Small intestine (tissue), 7 donors: ENCODE data around the gene MSRB1. TPM values are rescaled to one million over a fixed set of nuclear protein-coding genes. Genes with fewer than 3 reads are reported as not detected.
"Not testable (repeated sequence)": the region's sequence is repeated elsewhere in the genome, so short reads cannot be mapped to it uniquely, and the experiment has no call there.

ENCODE experiments used
- DNase-seq, 2 donors: peaks; one replicate each; pipeline versions ENCODE4 v3.0.0 to v3.0.0-alpha.2; 2013
- FAIRE-seq: peaks from 2 replicates; lab custom pipeline; 2012; peaks lifted over from hg19 to GRCh38; lab: Jason Lieb, UNC
- H3K27ac ChIP-seq, 3 donors: one replicate each; pipeline ENCODE4 v1.5.1; 2013; ENCODE audit warnings: low read length in 2 of 3, mild to moderate bottlenecking in 2 of 3, control low read depth in 1 of 3, inconsistent platforms in 1 of 3, low read depth in 1 of 3, moderate library complexity in 1 of 3
- H3K27me3 ChIP-seq, 3 donors: one replicate each; pipeline ENCODE4 v1.6.1; 2013; ENCODE audit warnings: low read length in 3 of 3, inconsistent platforms in 1 of 3; ENCODE audit not compliant: control insufficient read depth in 3 of 3, insufficient read depth in 3 of 3
- H3K36me3 ChIP-seq, 3 donors: one replicate each; pipeline ENCODE4 v1.6.1; 2013; ENCODE audit warnings: low read length in 3 of 3, inconsistent platforms in 1 of 3, low read depth in 1 of 3, mild to moderate bottlenecking in 1 of 3, moderate library complexity in 1 of 3; ENCODE audit not compliant: control insufficient read depth in 3 of 3, insufficient read depth in 2 of 3
- H3K4me1 ChIP-seq, 3 donors: one replicate each; pipeline ENCODE4 v1.6.1; 2013; ENCODE audit warnings: low read length in 2 of 3, inconsistent platforms in 1 of 3, low read depth in 1 of 3, mild to moderate bottlenecking in 1 of 3, moderate library complexity in 1 of 3; ENCODE audit not compliant: control insufficient read depth in 3 of 3, insufficient read depth in 2 of 3
- H3K4me3 ChIP-seq, 3 donors: one replicate each; pipeline ENCODE4 v1.5.1; 2013; ENCODE audit warnings: low read length in 3 of 3, control low read depth in 1 of 3, inconsistent platforms in 1 of 3, low read depth in 1 of 3, mild to moderate bottlenecking in 1 of 3, moderate library complexity in 1 of 3
- H3K9me3 ChIP-seq, 2 donors: one replicate each; pipeline ENCODE4 v1.6.1; 2013; ENCODE audit warnings: low read depth in 1 of 2, low read length in 1 of 2; ENCODE audit not compliant: control insufficient read depth in 2 of 2, insufficient read depth in 1 of 2
- WGBS, 3 donors: extraction: QIAGEN DNeasy Blood & Tissue Kit; methylation state at CpG; one replicate each; pipeline ENCODE4 v1.1.7; 2013; 5-methylcytosine and 5-hydroxymethylcytosine counted together
- polyA plus RNA-seq, 4 donors: library from polyadenylated mRNA; stranded (reverse) in 3 of 4; unstranded in 1 of 4; fragments of 200-250 nt in 3 of 4; fragments of 120-200 nt in 1 of 4; gene quantifications; one replicate each; pipeline versions ENCODE4 v1.2.1 to v1.2.3, GENCODE V29; 2013
- donor health status: healthy with polysubstance abuse.
- donor health status: control.
- donor health status: control.
- donor health status: Bipolar disorder and iron deficiency.
- donor health status: healthy.

Gene MSRB1
- polyA plus RNA-seq, 4 donors = 50.6 to 105 (median 62.0) TPM

GRCh38 chr16:1903845-1904840, 38.9 kb downstream of the MSRB1 start:
- FAIRE-seq (no peak), DNase-seq (peak in 1 of 2 donors; percentile 58)

GRCh38 chr16:1903220-1903574, 39.8 kb downstream of the MSRB1 start:
- FAIRE-seq = no peak
- DNase-seq = no peak
- Histone ChIP-seq H3K36me3 (no peaks in the 10 kb centered on the region), H3K27ac (no peak overlapping the region), H3K27me3 (no peaks in the 10 kb centered on the region), H3K4me3 (no peak overlapping the region), H3K9me3 (no peaks in the 10 kb centered on the region), H3K4me1 (peaks cover 0 to 20% (median 0%) of the 10 kb centered on the region in 3 donors)
- WGBS, 3 donors = 60 to 77% (median 70%) methylated on average over 13 of the region's 13 CpGs

More at GRCh38 chr16:1903845-1904840, 38.9 kb downstream of the MSRB1 start:
- no peak overlapping the region for H3K27ac ChIP-seq
- no peaks in the 10 kb centered on the region for H3K9me3 ChIP-seq
- H3K4me3 ChIP-seq = no peak overlapping the region
- H3K36me3 ChIP-seq = no peaks in the 10 kb centered on the region
- H3K4me1 ChIP-seq = peaks cover 0 to 20% (median 0%) of the 10 kb centered on the region in 3 donors
- no peaks in the 10 kb centered on the region for H3K27me3 ChIP-seq
- 61 to 69% (median 65%) methylated on average over 20 to 22 of the region's 22 CpGs for WGBS, 3 donors

- H3K27me3 ChIP-seq = no peaks in the 10 kb centered on the region
- H3K4me1 ChIP-seq = peaks cover 0 to 20% (median 0%) of the 10 kb centered on the region in 3 donors
- no peak overlapping the region for H3K27ac ChIP-seq
- WGBS, 3 donors = 77 to 91% (median 82%) methylated on average over 20 of the region's 20 CpGs
- DNase-seq (no peak), FAIRE-seq (no peak)
- no peak overlapping the region for H3K4me3 ChIP-seq
- no peaks in the 10 kb centered on the region for H3K36me3 ChIP-seq
- H3K9me3 ChIP-seq = no peaks in the 10 kb centered on the region
These were observed 40.3 kb downstream of the MSRB1 start for GRCh38 chr16:1902547-1903219.

- WGBS, 3 donors = 9 to 65% (median 47%) methylated on average over 9 of the region's 9 CpGs
- no peaks in the 10 kb centered on the region for H3K27me3 ChIP-seq
- H3K4me1 ChIP-seq = peaks cover 0 to 27% (median 0%) of the 10 kb centered on the region in 3 donors
- no peaks in the 10 kb centered on the region for H3K9me3 ChIP-seq
- H3K36me3 ChIP-seq = no peaks in the 10 kb centered on the region
- no peak overlapping the region for H3K27ac ChIP-seq
- H3K4me3 ChIP-seq = no peak overlapping the region
- DNase-seq (no peak), FAIRE-seq (no peak)
These were observed 42.6 kb downstream of the MSRB1 start for GRCh38 chr16:1900452-1900774.

- DNase-seq = peak; percentile 60 to 70
- no peak overlapping the region for H3K27ac ChIP-seq
- 49 to 75% (median 52%) methylated on average over 16 of the region's 16 CpGs for whole genome bisulfite sequencing, 3 donors
These were observed 43.2 kb downstream of the MSRB1 start for GRCh38 chr16:1899641-1900451.

GRCh38 chr16:1897692-1898091, 45.3 kb downstream of the MSRB1 start:
- not testable (repeated sequence) for H3K27ac ChIP-seq, H3K4me3 ChIP-seq, H3K9me3 ChIP-seq, FAIRE-seq, H3K36me3 ChIP-seq, H3K27me3 ChIP-seq, DNase-seq
- 73 to 88% (median 84%) methylated on average over 2 of the region's 2 CpGs for WGBS, 3 donors
- H3K4me1 ChIP-seq = peaks cover 0 to 33% (median 0%) of the 10 kb centered on the region in 3 donors

More at GRCh38 chr16:1899641-1900451, 43.2 kb downstream of the MSRB1 start:
- Histone ChIP-seq H3K4me3 (no peak overlapping the region), H3K27me3 (no peaks in the 10 kb centered on the region), H3K4me1 (peaks cover 0 to 32% (median 0%) of the 10 kb centered on the region in 3 donors), H3K36me3 (no peaks in the 10 kb centered on the region), H3K9me3 (no peaks in the 10 kb centered on the region)
- FAIRE-seq = no peak

- no peaks in the 10 kb centered on the region for H3K36me3 ChIP-seq
- DNase-seq (peak in 1 of 2 donors; percentile 67), FAIRE-seq (no peak)
- no peak overlapping the region for H3K27ac ChIP-seq
- no peak overlapping the region for H3K4me3 ChIP-seq
- H3K4me1 ChIP-seq = peaks cover 0 to 33% (median 0%) of the 10 kb centered on the region in 3 donors
- no peaks in the 10 kb centered on the region for H3K9me3 ChIP-seq
- 66 to 78% (median 67%) methylated on average over 26 to 27 of the region's 27 CpGs for whole genome bisulfite sequencing, 3 donors
- peaks cover 0 to under 1% (median 0%) of the 10 kb centered on the region in 3 donors for H3K27me3 ChIP-seq
These were observed 46.9 kb downstream of the MSRB1 start for GRCh38 chr16:1895949-1896675.
